K562 (cell line): ENCODE data around the gene CELF4. TPM values are rescaled to one million over a fixed set of nuclear protein-coding genes. Genes with fewer than 3 reads are reported as not detected.

Experiments used
- ATAC-seq: fragments of 200-7000 bp; cut with Tn5 transposase; 3 replicates; pipeline ENCODE4 v1.9.1; 2020; ENCODE audit warnings: moderate library complexity
- BruUV-seq: library from RNA; stranded (reverse); fragments of 400-500 nt; replicated peaks from 2 replicates; lab custom pipeline; 2021; lab: Mats Ljungman, UMichigan
- CTCF ChIA-PET: fragments of 300-600 bp; formaldehyde crosslinking; extraction: SDS; loops from one replicate; lab custom pipeline; 2021; ENCODE audit warnings: low intra/inter-chr PET ratio; lab: Yijun Ruan, JAX
- POLR2A ChIA-PET: fragments of 300-600, 350-650 bp; sonication (Branson Sonifier 250); formaldehyde crosslinking; extraction: SDS; loops from one replicate; lab custom pipeline; 2021; ENCODE audit warnings: antibody characterized with exemption, inconsistent platforms; lab: Yijun Ruan, JAX
- DNase-seq, 4 experiments: peaks; one replicate each; pipeline versions ENCODE4 v3.0.0 to v3.0.0-alpha.2; 2011 to 2018; ENCODE audit warnings: low spot score in 3 of 4, mixed read lengths in 3 of 4; ENCODE audit errors: extremely low read depth in 1 of 4
- FAIRE-seq: peaks from 2 replicates; lab custom pipeline; 2011; peaks lifted over from hg19 to GRCh38; lab: Jason Lieb, UNC
- H2AFZ ChIP-seq: 2 replicates; pipeline ENCODE4 v1.6.0; 2011; ENCODE audit warnings: low read depth, low read length, control low read depth, inconsistent platforms
- H3K27ac ChIP-seq: fragments of 200-600 bp; 3 replicates; pipeline ENCODE4 v1.8.0; 2011; ENCODE audit warnings: low read depth, mild to moderate bottlenecking, control low read depth, inconsistent platforms, low read length, moderate library complexity, mixed read lengths; ENCODE audit errors: extremely low read depth
- H3K27me3 ChIP-seq, 2 experiments: fragments of 300-600 bp in 1 of 2; 2 replicates in 1 of 2; 3 replicates in 1 of 2; pipeline versions ENCODE4 v1.6.0 to v1.8.0; 2011; ENCODE audit warnings: inconsistent platforms in 2 of 2, low read length in 2 of 2, mild to moderate bottlenecking in 1 of 2, mixed read lengths in 1 of 2, moderate library complexity in 1 of 2; ENCODE audit not compliant: control insufficient read depth in 2 of 2, insufficient read depth in 2 of 2
- H3K36me3 ChIP-seq: fragments of 300-600 bp; 3 replicates; pipeline ENCODE4 v1.8.0; 2011; ENCODE audit warnings: mild to moderate bottlenecking, low read length, inconsistent platforms; ENCODE audit not compliant: control insufficient read depth, insufficient read depth
- H3K4me1 ChIP-seq, 2 experiments: fragments of 200-600 bp in 1 of 2; replicated peaks in 1 of 2; 2 replicates in 1 of 2; 3 replicates in 1 of 2; pipeline versions ENCODE4 v1.5.1 to v1.8.0; 2011; ENCODE audit warnings: inconsistent platforms in 2 of 2, low read length in 2 of 2, mild to moderate bottlenecking in 1 of 2, mixed read lengths in 1 of 2, moderate library complexity in 1 of 2; ENCODE audit not compliant: control insufficient read depth in 2 of 2, insufficient read depth in 2 of 2
- H3K4me2 ChIP-seq: 2 replicates; pipeline ENCODE4 v1.6.1; 2011; ENCODE audit warnings: low read length, control low read depth, inconsistent platforms, mixed read lengths; ENCODE audit not compliant: insufficient read depth
- H3K4me3 ChIP-seq: fragments of 200-600 bp; sonication (generic), shearing (Covaris generic); 2 replicates; pipeline ENCODE4 v1.5.1; 2016; ENCODE audit warnings: control low read depth, inconsistent platforms
- H3K79me2 ChIP-seq: fragments of 200-600 bp; 3 replicates; pipeline ENCODE4 v1.8.0; 2011; ENCODE audit warnings: low read length, inconsistent platforms; ENCODE audit not compliant: control insufficient read depth, insufficient read depth
- H3K9ac ChIP-seq, 2 experiments: 2 replicates each; pipeline versions ENCODE4 v1.6.0 to v1.6.1; 2011; ENCODE audit warnings: low read depth in 2 of 2, low read length in 2 of 2, control low read depth in 1 of 2, inconsistent platforms in 1 of 2, mild to moderate bottlenecking in 1 of 2, mixed read lengths in 1 of 2; ENCODE audit not compliant: insufficient read depth in 1 of 2
- H3K9me1 ChIP-seq: one replicate; pipeline ENCODE4 v1.6.0; 2011; ENCODE audit warnings: inconsistent platforms, mild to moderate bottlenecking, low read length, moderate library complexity; ENCODE audit not compliant: control insufficient read depth, insufficient read depth
- H3K9me3 ChIP-seq: replicated peaks from 2 replicates; pipeline ENCODE4 v1.5.1; 2011; ENCODE audit warnings: low read depth, low read length, inconsistent platforms; ENCODE audit not compliant: control insufficient read depth, insufficient read depth
- H4K20me1 ChIP-seq: replicated peaks from 2 replicates; pipeline ENCODE4 v1.6.1; 2011; ENCODE audit warnings: low read length, inconsistent platforms, mixed read lengths; ENCODE audit not compliant: control insufficient read depth, insufficient read depth
- C11orf30 ChIP-seq: fragments of 450-650 bp; IDR thresholded peaks from 2 replicates; pipeline ENCODE4 v1.6.1; 2016; ENCODE audit warnings: low read depth, mild to moderate bottlenecking
- CBX5 ChIP-seq: IDR thresholded peaks from 2 replicates; pipeline ENCODE4 v1.6.1; 2014; ENCODE audit warnings: low read depth, borderline replicate concordance
- CREB3L1 ChIP-seq: fragments of 450-650 bp; IDR thresholded peaks from 2 replicates; pipeline ENCODE4 v1.6.1; 2014; ENCODE audit warnings: low read depth, mild to moderate bottlenecking, moderate library complexity, borderline replicate concordance
- EZH2 ChIP-seq: IDR thresholded peaks from 2 replicates; pipeline ENCODE4 v1.6.1; 2012; ENCODE audit warnings: low read depth, mild to moderate bottlenecking, inconsistent platforms, low read length, borderline replicate concordance
- MEF2A ChIP-seq: IDR thresholded peaks from 2 replicates; pipeline ENCODE4 v1.6.1; 2011; ENCODE audit warnings: low read depth, mild to moderate bottlenecking, low read length, moderate library complexity; ENCODE audit not compliant: control insufficient read depth
- PML ChIP-seq: IDR thresholded peaks from 2 replicates; pipeline ENCODE4 v1.6.1; 2012; ENCODE audit warnings: low read length, inconsistent platforms
- USF1 ChIP-seq: sonication (generic); formaldehyde crosslinking; IDR thresholded peaks from 2 replicates; pipeline ENCODE4 v1.9.0; 2022; ENCODE audit warnings: mild to moderate bottlenecking, missing genetic modification reagents
- ZNF146 ChIP-seq: IDR thresholded peaks from one replicate; pipeline ENCODE4 v1.6.1; 2018; ENCODE audit warnings: missing compliant biosample characterization; ENCODE audit not compliant: unreplicated experiment
- ZNF589 ChIP-seq: fragments of 200-800 bp; sonication (Bioruptor generic); IDR thresholded peaks from 2 replicates; pipeline ENCODE4 v1.6.1; 2016; ENCODE audit warnings: low read depth, missing genetic modification characterization, missing compliant biosample characterization
- WGBS: fragments of 100-300 bp; shearing (Covaris generic); methylation state at CpG from one replicate; pipeline ENCODE4 v1.1.6; 2016; ENCODE audit warnings: low coverage, mixed read lengths; ENCODE audit not compliant: insufficient coverage; ENCODE audit errors: missing lambda C conversion rate; 5-methylcytosine and 5-hydroxymethylcytosine counted together
- in situ Hi-C: fragments of 300-500 bp; cut with MboI; formaldehyde crosslinking; loops from 4 replicates; pipeline ENCODE4 v1.15.0; 2018; ENCODE audit warnings: inconsistent platforms, mixed read lengths
- intact Hi-C: fragments of 100-400 bp; cut with micrococcal nuclease; formaldehyde crosslinking; loops from 2 replicates; pipeline ENCODE4 v1.14.2; 2022
- polyA plus RNA-seq, 8 experiments: library from polyadenylated mRNA; depleted of rRNA in 4 of 8; stranded (reverse) in 5 of 8; unstranded in 3 of 8; fragments of >200 nt; fragmentation: Nextera tagmentation in 2 of 8; fragmentation: Illumina TruSeq in 1 of 8; extraction: Ambion mirVana in 2 of 8; extraction: Trizol in 1 of 8; gene quantifications; 2 replicates each; pipeline versions ENCODE4 v1.2.1 to v1.2.3, GENCODE V29; 2011 to 2014; ENCODE audit warnings: inconsistent platforms in 1 of 8, missing spikeins in 1 of 8
- total RNA-seq, 7 experiments: library from RNA; depleted of rRNA in 6 of 7; stranded (reverse); fragments of >200 nt in 6 of 7; fragmentation: Illumina TruSeq in 2 of 7; extraction: Trizol in 2 of 7; gene quantifications; 2 replicates each; pipeline versions ENCODE4 v1.2.1 to v1.2.3, GENCODE V29; 2011 to 2021; ENCODE audit warnings: low replicate concordance in 1 of 7
- TF ChIP-seq, protein P1 (sequence below), 2 experiments: fragments of 450-650 bp; conservative IDR thresholded peaks; 2 replicates each; pipeline ENCODE4 v1.6.1; 2017; ENCODE audit warnings: mild to moderate bottlenecking in 2 of 2, moderate library complexity in 2 of 2
- TF ChIP-seq, protein P2 (sequence below): fragments of 250-450 bp; sonication (Bioruptor Pico); IDR thresholded peaks from 2 replicates; pipeline ENCODE4 v1.5.0; 2021

CELF4 gene
- total and polyA plus RNA-seq, 9 of the 15 experiments (the other 6 are each of a cell fraction or from before 2014, with no cell fraction given), result 0.04 to 0.24 (median 0.07) TPM; not detected in 3

GRCh38 chr18:37405229-37405628, 160.4 kb downstream of the CELF4 start:
- WGBS, result 0% methylated on average over 4 of the region's 4 CpGs
- H3K9me1 ChIP-seq, result peaks cover 5% of the 10 kb centered on the region
- in situ Hi-C loops, result no loop called here
- no peaks in the 10 kb centered on the region for H4K20me1 ChIP-seq
- H3K79me2 ChIP-seq, result no peaks in the 10 kb centered on the region
- H3K4me2 ChIP-seq, result no peak overlapping the region
- H3K27me3 ChIP-seq, result no peaks in the 10 kb centered on the region; a peak in 1 of 5 replicates
- ATAC-seq, result no peak
- no peaks in the 10 kb centered on the region for H3K36me3 ChIP-seq
- POLR2A ChIA-PET, result interaction anchor here (0.6 kb wide), 1 partner anchor 210 kb away, joined by 3 read pairs; no protein-coding TSS in a partner anchor
- H3K4me1 ChIP-seq, result peaks cover 0 to 3% of the 10 kb centered on the region in 2 experiments; a peak in 1 of 5 replicates
- no TSS peak for BruUV-seq
- TF ChIP-seq C11orf30 (no peak), EZH2 (no peak), ZNF589 (no peak), MEF2A (no peak), CREB3L1 (no peak), CBX5 (no peak), USF1 (no peak), PML (no peak), ZNF146 (CRISPR knock-in tag) (no peak)
- TF ChIP-seq, protein P1, sequence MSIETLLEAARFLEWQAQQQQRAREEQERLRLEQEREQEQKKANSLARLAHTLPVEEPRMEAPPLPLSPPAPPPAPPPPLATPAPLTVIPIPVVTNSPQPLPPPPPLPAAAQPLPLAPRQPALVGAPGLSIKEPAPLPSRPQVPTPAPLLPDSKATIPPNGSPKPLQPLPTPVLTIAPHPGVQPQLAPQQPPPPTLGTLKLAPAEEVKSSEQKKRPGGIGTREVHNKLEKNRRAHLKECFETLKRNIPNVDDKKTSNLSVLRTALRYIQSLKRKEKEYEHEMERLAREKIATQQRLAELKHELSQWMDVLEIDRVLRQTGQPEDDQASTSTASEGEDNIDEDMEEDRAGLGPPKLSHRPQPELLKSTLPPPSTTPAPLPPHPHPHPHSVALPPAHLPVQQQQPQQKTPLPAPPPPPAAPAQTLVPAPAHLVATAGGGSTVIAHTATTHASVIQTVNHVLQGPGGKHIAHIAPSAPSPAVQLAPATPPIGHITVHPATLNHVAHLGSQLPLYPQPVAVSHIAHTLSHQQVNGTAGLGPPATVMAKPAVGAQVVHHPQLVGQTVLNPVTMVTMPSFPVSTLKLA (conservative IDR thresholded peaks at IDR 0.05), result no peak
- TF ChIP-seq, protein P2, sequence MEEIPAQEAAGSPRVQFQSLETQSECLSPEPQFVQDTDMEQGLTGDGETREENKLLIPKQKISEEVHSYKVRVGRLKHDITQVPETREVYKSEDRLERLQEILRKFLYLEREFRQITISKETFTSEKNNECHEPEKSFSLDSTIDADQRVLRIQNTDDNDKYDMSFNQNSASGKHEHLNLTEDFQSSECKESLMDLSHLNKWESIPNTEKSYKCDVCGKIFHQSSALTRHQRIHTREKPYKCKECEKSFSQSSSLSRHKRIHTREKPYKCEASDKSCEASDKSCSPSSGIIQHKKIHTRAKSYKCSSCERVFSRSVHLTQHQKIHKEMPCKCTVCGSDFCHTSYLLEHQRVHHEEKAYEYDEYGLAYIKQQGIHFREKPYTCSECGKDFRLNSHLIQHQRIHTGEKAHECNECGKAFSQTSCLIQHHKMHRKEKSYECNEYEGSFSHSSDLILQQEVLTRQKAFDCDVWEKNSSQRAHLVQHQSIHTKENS (CRISPR knock-in tag), result no peak
- TF ChIP-seq, all 486 proteins: peak for 0
- no peak overlapping the region for H3K27ac ChIP-seq
- no peak overlapping the region for H3K4me3 ChIP-seq
- no peaks in the 10 kb centered on the region for H3K9me3 ChIP-seq
- intact Hi-C loops, result no loop called here
- no peak for FAIRE-seq
- DNase-seq, result no peak
- no peak overlapping the region for H3K9ac ChIP-seq
- no peak overlapping the region for H2AFZ ChIP-seq
- CTCF ChIA-PET, result no interaction called here
